GM19193 (cell line): ENCODE measurements around the gene KIRREL2.

Experiments
- POLR2A ChIP-seq: IDR thresholded peaks from 4 replicates; pipeline ENCODE4 v1.6.1; 2011; ENCODE audit not compliant: insufficient read depth, insufficient read length; ENCODE audit errors: extremely low read depth

KIRREL2 gene

DNA sequence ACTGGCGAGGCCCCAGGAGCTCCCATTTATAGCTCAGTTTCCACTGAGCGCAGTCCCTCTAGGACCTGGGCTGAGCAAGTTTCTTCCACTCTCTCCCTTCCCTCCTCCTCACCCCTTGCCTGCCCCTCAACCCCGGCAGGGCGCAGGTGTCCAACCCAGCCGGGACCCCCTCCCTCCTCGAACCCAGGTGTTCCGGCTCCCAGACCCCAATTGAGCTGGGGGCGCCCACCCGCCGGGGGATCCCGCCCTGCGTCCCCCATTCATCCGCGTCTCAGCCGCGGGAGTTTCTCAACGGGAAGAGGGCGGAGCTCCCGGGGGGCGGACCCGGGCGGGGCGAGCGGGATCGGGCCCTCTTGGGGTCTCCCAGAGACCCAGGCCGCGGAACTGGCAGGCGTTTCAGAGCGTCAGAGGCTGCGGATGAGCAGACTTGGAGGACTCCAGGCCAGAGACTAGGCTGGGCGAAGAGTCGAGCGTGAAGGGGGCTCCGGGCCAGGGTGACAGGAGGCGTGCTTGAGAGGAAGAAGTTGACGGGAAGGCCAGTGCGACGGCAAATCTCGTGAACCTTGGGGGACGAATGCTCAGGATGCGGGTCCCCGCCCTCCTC lies at the start of gene KIRREL2:
TSS of gene KIRREL2 (plus strand) at position 366 of the 604 bp plus-strand sequence. CDS start at position 575, 209 bp downstream.
- TF ChIP-seq POLR2A, result no peak

- TF ChIP-seq POLR2A, result no peak
These were observed 49.1 kb upstream of the KIRREL2 start for GRCh38 chr19:35807633-35808032.

GRCh38 chr19:35811317-35812219 lies 45.1 kb upstream of the KIRREL2 start:
- no peak for TF ChIP-seq POLR2A

- no peak for TF ChIP-seq POLR2A
These were observed 44.3 kb upstream of the KIRREL2 start, which contains the start of gene PRODH2 for GRCh38 chr19:35812220-35813042. PRODH2 (minus strand) TSS chr19:35812845; CDS start chr19:35812805, 40 bp downstream.

GRCh38 chr19:35813043-35813890 lies 43.4 kb upstream of the KIRREL2 start:
- TF ChIP-seq POLR2A, result no peak

DNA sequence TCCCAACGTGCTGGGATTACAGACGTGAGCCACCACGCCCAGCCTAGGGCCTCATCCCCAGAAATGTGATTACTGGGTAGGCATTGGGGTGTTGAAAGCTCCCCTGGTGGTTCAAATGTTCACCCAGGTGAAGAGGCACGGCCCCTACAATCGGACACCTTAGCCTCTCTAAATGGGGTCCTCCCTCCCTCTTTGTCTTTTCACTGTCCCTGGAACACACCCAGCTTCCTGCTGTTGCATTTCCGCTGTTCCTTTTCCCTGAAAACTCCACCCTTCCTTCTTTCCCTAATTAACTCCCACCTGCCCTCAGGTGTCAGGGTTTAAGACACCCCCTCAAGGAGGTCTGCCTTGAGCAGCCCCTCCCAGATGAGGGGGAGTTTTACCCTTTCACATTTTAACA lies 40.4 kb upstream of the KIRREL2 start:
- TF ChIP-seq POLR2A, result no peak

DNA sequence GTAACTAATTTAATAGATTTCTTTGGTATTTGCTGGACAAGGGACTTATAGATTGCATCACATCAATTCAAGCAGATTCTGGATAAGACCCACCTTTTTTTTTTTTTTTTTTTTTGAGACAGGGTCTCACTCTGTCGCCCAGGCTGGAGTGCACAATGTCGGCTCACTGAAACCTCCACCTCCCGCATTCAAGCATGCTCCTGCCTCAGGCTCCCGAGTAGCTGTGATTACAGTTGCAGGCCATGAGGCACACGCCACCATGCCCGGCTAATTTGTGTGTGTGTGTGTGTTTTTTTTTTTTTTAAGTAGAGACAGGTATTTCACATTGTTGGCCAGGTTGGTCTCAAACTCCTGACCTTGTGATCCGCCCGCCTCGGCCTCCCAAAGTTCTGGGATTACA lies 39.9 kb upstream of the KIRREL2 start:
- no peak for TF ChIP-seq POLR2A

DNA sequence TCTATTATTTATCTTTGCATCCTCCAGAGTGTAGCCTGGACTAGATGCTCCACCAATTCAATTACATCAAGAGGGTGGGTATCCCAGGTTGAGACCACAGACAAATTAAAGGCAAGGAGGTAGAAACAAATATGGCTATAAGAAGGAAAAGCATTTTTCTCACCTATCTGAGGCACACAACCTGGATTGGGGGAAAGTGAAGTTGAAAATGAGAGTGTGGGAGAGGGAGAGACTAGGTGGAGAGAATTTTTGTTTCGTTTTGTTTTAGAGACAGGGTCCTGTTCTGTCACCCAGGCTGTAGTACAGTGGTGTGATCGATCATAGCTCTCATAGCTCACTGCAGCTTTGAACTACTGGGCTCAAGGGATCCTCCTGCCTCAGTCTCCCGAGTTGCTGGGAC lies 38.3 kb upstream of the KIRREL2 start:
- no peak for TF ChIP-seq POLR2A

DNA sequence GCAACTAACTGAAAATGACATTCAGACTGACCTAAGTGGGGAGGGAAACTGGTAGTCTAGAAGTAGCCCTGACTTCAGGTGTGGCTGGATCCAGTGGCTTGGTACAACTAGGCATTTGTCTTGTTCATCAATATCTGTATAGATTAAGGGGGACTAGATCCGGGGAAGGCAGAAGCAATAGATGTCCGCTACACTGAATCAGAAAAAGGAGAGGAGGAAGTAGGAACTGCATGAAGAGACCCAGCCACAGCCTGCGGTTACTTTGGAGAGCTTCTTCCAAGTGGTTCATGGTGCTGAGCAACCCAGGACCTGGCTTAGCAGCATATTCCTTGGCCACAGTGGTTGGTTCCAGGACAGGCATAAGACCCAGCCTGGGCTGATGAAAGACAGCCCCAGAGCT lies 34.1 kb upstream of the KIRREL2 start:
- TF ChIP-seq POLR2A, result no peak

GRCh38 chr19:35824150-35824549 lies 32.6 kb upstream of the KIRREL2 start:
- no peak for TF ChIP-seq POLR2A

GRCh38 chr19:35828692-35829301 lies 27.9 kb upstream of the KIRREL2 start:
- TF ChIP-seq POLR2A, result no peak

DNA sequence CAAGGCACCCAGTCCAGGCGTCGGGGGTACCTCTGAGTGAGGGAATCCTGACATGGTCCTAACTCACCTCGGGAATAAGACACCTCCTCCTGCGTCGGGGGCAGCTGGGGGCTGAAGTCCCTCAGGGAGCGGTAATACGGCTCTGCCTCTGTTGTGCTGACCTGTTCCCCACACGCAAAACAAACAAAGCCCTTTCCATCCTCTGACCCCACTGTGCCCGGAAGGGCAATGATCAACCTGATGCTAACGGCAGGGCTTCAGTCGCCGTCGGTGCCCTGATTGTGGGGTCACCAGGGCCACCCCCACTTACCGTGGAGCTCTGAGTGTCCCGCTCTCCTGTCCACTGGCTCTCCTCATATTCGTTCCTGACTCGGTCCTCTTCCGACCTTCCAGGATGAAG lies 25.7 kb upstream of the KIRREL2 start:
- no peak for TF ChIP-seq POLR2A

- TF ChIP-seq POLR2A, result no peak
These were observed 24.7 kb upstream of the KIRREL2 start for GRCh38 chr19:35832054-35832453.

- no peak for TF ChIP-seq POLR2A
These were observed 22.7 kb upstream of the KIRREL2 start for GRCh38 chr19:35833972-35834371.
